ENCODE results near the gene CASQ1.
A peak's percentile ranks its signal among the peaks of the same experiment; 100 is the strongest.

The CASQ1 gene

DNA sequence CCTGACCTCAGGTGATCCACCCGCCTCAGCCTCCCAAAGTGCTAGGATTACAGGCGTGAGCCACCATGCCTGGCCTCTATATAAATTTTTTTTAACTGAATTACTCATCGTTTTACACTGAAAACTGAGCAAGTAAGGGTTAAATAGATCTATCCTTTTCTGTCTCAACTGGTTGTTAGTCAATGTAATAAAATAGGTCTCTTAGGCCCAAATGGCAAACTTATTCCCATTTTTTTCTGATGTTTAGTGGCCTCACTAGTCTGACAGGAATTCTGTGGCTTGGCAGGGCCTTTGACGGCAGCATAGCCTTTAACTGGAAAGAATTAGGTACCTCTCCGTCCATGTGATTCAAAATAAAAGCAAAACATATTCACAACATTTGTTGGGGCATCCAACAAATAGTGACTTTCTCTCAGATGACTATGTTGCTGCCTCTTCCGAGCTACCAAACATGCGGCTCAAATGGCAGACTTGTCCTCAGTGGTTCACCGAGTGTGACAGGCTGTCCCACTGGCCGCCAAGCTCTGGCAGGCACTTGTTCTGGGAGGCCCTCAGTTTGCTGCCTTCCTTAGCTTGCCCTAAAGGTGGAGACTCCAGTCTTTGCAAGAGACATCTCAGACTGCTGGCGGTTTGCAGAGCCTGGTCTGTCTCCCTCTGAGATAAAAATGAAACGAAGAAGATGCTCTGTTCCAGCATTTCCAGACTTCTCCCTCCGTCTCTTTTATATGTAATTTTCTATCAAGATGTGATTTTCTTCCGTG lies 21.6 kb upstream of the CASQ1 start:
- DNase-seq (ENCODE audit: low read depth) = peak; percentile 73
- no peak for TF ChIP-seq MYC (IDR thresholded peaks at IDR 0.05; ENCODE audit: low read depth, low read length)
- TF ChIP-seq, protein P1, sequence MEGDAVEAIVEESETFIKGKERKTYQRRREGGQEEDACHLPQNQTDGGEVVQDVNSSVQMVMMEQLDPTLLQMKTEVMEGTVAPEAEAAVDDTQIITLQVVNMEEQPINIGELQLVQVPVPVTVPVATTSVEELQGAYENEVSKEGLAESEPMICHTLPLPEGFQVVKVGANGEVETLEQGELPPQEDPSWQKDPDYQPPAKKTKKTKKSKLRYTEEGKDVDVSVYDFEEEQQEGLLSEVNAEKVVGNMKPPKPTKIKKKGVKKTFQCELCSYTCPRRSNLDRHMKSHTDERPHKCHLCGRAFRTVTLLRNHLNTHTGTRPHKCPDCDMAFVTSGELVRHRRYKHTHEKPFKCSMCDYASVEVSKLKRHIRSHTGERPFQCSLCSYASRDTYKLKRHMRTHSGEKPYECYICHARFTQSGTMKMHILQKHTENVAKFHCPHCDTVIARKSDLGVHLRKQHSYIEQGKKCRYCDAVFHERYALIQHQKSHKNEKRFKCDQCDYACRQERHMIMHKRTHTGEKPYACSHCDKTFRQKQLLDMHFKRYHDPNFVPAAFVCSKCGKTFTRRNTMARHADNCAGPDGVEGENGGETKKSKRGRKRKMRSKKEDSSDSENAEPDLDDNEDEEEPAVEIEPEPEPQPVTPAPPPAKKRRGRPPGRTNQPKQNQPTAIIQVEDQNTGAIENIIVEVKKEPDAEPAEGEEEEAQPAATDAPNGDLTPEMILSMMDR (IDR thresholded peaks at IDR 0.05; ENCODE audit: low read depth, low read length) = peak; percentile 5
- peak overlapping the region; percentile 22 for H3K4me3 ChIP-seq (ENCODE audit: low read depth, low read length)

DNA sequence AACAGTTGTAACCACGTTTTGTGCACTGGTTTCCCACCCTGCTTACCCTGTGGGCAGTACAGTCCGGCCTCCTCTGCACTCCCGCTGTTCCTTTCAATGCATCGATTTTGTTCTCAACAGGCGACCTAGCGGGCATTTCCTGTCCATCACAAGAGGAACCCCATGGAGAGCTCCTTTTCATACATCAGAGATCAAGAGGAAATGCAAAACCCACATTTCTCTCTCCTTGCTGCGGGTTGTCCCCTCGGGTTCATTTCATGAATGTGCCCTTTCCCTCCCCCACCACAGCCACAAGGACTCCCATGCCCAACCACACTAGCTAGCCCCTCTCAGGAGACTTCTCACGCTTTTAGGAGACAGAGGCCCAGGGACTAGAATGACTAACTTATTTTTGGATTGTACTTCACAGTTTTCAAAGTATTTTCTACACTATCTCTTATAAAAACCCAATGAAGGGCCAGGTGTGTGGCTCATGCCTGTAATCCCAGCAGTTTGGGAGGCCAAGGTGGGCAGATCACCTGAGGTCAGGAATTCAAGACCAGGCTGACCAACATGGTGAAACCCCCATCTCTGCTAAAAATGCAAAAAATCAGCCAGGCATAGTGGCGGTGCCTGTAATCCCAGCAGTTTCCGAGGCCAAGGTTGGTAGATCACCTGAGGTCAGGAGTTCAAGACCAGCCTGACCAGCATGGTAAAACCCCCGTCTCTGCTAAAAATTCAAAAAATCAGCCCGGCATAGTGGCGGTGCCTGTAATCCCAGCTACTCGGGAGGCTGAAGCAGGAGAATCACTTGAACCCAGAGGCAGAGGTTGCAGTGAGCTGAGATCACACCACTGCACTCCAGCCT lies 20.6 kb upstream of the CASQ1 start:
- H3K4me3 ChIP-seq (ENCODE audit: low read depth, low read length) = peak overlapping the region; percentile 22
- TF ChIP-seq MYC (IDR thresholded peaks at IDR 0.05; ENCODE audit: low read depth, low read length) = peak; percentile 87
- TF ChIP-seq, protein P1 (IDR thresholded peaks at IDR 0.05; ENCODE audit: low read depth, low read length) = no peak
- TF ChIP-seq, protein P2, sequence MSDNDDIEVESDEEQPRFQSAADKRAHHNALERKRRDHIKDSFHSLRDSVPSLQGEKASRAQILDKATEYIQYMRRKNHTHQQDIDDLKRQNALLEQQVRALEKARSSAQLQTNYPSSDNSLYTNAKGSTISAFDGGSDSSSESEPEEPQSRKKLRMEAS (IDR thresholded peaks at IDR 0.05; ENCODE audit: low read depth, low read length) = peak; percentile 77
- DNase-seq (ENCODE audit: low read depth) = peak; percentile 96

DNA sequence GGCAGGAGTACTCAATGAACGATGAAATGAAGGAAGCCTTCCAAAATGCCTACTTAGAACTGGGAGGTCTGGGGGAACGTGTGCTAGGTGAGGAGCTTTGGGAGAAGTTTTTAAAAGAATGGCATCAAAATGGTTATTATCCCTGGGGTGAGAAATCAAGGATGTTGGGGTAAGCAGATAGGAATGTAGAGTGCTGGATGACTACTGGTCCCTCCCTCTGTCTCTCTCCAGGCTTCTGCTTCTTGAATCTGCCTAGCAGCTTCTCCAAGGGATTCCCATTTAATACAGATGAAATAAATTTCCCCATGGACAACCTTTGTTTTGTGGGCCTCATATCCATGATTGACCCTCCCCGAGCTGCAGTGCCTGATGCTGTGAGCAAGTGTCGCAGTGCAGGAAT lies 19.0 kb upstream of the CASQ1 start:
- DNase-seq (ENCODE audit: low read depth) = no peak
- TF ChIP-seq, protein P2 (IDR thresholded peaks at IDR 0.05; ENCODE audit: low read depth, low read length) = no peak
- TF ChIP-seq, protein P1 (IDR thresholded peaks at IDR 0.05; ENCODE audit: low read depth, low read length) = no peak
- TF ChIP-seq MYC (IDR thresholded peaks at IDR 0.05; ENCODE audit: low read depth, low read length) = no peak
- TF ChIP-seq POLR2A (IDR thresholded peaks at IDR 0.05; ENCODE audit: extremely low read depth, insufficient read length) = no peak
- H3K4me3 ChIP-seq (ENCODE audit: low read depth, low read length) = no peak overlapping the region

DNA sequence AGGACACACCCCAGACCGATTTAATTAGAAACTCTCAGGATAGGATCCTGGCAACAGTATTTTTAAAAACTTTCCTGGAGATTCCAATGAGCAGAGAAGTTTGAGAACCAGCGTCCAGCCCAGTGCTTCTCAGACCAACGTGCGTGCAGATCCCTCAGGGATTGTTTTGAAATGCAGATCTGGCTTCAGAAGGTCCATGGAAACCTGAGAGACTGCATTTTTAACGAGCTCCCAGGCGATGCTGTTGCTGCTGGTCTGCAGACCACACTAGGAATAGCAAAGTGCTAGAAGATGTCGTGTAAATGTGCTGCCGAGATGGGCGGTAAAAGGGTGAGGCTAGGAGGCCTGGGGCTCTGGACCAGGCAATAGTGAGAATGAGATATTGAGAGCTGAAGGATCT lies 18.4 kb upstream of the CASQ1 start:
- H3K4me3 ChIP-seq (ENCODE audit: low read depth, low read length) = no peak overlapping the region
- TF ChIP-seq POLR2A (IDR thresholded peaks at IDR 0.05; ENCODE audit: extremely low read depth, insufficient read length) (no peak), MYC (IDR thresholded peaks at IDR 0.05; ENCODE audit: low read depth, low read length) (no peak)
- TF ChIP-seq, protein P2 (IDR thresholded peaks at IDR 0.05; ENCODE audit: low read depth, low read length) = no peak
- TF ChIP-seq, protein P1 (IDR thresholded peaks at IDR 0.05; ENCODE audit: low read depth, low read length) = no peak
- DNase-seq (ENCODE audit: low read depth) = no peak

DNA sequence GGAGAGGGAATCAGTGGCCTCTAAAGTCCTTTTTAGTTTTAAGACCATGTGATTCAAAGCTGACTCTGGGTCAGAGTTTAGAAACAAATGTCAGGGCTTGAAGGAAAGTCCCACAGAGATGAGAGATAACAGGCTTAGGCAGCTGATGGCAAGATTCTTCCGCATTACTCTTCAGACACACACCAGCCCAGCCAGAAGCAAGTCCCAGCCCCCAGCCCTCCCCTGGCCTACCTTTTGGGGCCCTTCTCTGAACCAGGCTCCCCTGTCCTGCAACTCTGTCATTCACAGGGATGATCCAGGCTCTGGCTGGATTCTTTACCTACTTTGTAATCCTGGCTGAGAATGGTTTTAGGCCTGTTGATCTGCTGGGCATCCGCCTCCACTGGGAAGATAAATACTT lies 13.1 kb upstream of the CASQ1 start:
- TF ChIP-seq MYC (IDR thresholded peaks at IDR 0.05; ENCODE audit: low read depth, low read length) = no peak
- no peak for TF ChIP-seq POLR2A (IDR thresholded peaks at IDR 0.05; ENCODE audit: extremely low read depth, insufficient read length)
- TF ChIP-seq, protein P1 (IDR thresholded peaks at IDR 0.05; ENCODE audit: low read depth, low read length) = no peak
- TF ChIP-seq, protein P2 (IDR thresholded peaks at IDR 0.05; ENCODE audit: low read depth, low read length) = no peak
- no peak for DNase-seq (ENCODE audit: low read depth)
- H3K4me3 ChIP-seq (ENCODE audit: low read depth, low read length) = no peak overlapping the region
